ENCODE results near the gene ZNF446. TPM values are rescaled to one million over a fixed set of nuclear protein-coding genes. Genes with fewer than 3 reads are reported as not detected.

Gene ZNF446
- total RNA-seq, 1 donor from 2014 or later = 15.5 TPM

DNA sequence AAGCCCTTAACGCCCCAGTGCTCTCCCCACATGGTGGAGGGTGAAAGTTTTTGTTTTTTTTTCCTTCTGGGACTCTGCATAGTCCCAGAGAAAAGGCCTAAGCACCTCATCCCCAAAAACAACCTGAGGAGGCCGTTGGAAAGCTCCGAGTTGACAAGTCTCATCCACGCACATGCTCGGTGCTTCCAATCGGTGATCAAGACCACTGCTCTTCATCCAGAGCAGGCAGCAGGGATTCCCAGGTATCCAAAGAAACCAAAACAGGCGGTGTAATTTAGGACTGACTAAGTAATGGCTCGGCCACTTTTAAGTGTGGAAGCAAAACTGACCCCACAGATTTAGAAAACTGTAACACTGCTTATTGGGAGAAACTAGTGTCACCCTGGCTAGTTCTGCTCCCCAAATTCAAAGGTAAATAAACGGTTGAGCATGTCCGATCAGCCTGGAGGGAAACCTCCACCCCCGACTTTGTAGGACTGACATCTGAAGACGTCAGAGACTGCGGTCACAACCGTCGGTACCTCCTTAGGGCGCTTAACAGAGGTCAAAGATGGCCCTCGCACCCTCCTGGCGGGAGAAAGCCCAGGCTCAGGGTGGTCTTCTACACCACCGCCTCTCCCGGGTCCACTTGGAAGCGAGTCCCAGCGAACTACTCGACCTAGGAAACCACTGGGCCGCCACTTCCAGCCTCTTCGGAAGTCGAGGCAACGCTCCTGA lies 997 bp upstream of the ZNF446 start:
- no peak for DNase-seq (ENCODE audit: extremely low spot score, unreplicated experiment)
- H3K9me3 Mint-ChIP-seq (ENCODE audit: unreplicated experiment) = no peaks in the 10 kb centered on the region
- peak overlapping the region; percentile 98 for H3K27ac Mint-ChIP-seq (ENCODE audit: unreplicated experiment)
- H3K4me1 Mint-ChIP-seq (ENCODE audit: unreplicated experiment) = peaks cover 20% of the 10 kb centered on the region
- TF ChIP-seq, protein P1, sequence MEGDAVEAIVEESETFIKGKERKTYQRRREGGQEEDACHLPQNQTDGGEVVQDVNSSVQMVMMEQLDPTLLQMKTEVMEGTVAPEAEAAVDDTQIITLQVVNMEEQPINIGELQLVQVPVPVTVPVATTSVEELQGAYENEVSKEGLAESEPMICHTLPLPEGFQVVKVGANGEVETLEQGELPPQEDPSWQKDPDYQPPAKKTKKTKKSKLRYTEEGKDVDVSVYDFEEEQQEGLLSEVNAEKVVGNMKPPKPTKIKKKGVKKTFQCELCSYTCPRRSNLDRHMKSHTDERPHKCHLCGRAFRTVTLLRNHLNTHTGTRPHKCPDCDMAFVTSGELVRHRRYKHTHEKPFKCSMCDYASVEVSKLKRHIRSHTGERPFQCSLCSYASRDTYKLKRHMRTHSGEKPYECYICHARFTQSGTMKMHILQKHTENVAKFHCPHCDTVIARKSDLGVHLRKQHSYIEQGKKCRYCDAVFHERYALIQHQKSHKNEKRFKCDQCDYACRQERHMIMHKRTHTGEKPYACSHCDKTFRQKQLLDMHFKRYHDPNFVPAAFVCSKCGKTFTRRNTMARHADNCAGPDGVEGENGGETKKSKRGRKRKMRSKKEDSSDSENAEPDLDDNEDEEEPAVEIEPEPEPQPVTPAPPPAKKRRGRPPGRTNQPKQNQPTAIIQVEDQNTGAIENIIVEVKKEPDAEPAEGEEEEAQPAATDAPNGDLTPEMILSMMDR (IDR thresholded peaks at IDR 0.05) = no peak
- peaks cover 11% of the 10 kb centered on the region for H3K36me3 Mint-ChIP-seq (ENCODE audit: unreplicated experiment)
- no peaks in the 10 kb centered on the region for H3K27me3 Mint-ChIP-seq (ENCODE audit: unreplicated experiment)
- H3K4me3 Mint-ChIP-seq (ENCODE audit: unreplicated experiment) = peak overlapping the region; percentile 90

DNA sequence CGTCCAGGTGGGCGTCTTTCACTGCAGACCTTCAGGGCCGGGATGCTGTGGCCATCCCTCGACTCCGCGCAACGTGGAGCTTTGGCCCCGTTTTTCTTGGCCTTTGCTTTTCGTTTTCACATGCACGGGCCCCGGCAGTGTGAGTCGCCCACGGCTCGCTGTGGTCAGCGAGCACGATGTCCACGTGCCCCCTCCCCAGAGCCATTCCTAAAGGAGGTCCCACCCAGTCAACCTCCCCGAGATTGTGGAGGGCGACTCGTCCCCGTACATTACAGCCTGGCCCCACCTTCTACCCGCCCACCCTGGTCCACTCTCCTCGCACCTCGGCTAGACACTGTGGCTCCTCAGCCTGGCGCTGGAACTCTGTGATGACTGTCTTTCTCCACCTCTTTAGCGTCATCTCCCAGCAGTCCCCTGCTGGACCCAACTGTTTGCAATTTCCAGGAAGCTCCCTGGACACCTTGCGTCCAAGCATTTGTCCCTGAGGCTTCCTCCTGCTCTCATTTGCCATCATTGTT lies 405 bp downstream of the ZNF446 start:
- Mint-ChIP-seq H3K27ac (ENCODE audit: unreplicated experiment) (peak overlapping the region; percentile 98), H3K9me3 (ENCODE audit: unreplicated experiment) (no peaks in the 10 kb centered on the region), H3K4me1 (ENCODE audit: unreplicated experiment) (peaks cover 20% of the 10 kb centered on the region), H3K36me3 (ENCODE audit: unreplicated experiment) (peaks cover 10% of the 10 kb centered on the region), H3K4me3 (ENCODE audit: unreplicated experiment) (peak overlapping the region; percentile 90), H3K27me3 (ENCODE audit: unreplicated experiment) (no peaks in the 10 kb centered on the region)
- TF ChIP-seq, protein P1 (IDR thresholded peaks at IDR 0.05) = no peak
- no peak for DNase-seq (ENCODE audit: extremely low spot score, unreplicated experiment)

DNA sequence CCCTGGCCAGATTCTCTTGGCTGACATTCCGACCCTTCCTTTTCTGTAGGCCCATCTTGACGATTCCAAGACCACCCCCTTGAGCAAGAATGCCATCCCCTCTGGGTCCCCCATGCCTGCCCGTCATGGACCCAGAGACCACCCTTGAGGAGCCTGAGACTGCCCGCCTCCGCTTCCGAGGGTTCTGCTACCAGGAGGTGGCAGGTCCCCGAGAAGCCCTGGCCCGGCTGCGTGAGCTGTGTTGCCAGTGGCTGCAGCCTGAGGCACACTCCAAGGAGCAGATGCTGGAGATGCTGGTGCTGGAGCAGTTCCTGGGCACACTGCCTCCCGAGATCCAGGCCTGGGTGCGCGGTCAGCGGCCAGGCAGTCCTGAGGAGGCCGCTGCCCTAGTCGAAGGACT lies 978 bp downstream of the ZNF446 start:
- TF ChIP-seq, protein P1 (IDR thresholded peaks at IDR 0.05) = no peak
- Mint-ChIP-seq H3K9me3 (ENCODE audit: unreplicated experiment) (no peaks in the 10 kb centered on the region), H3K27me3 (ENCODE audit: unreplicated experiment) (no peaks in the 10 kb centered on the region), H3K4me3 (ENCODE audit: unreplicated experiment) (peak overlapping the region; percentile 90), H3K36me3 (ENCODE audit: unreplicated experiment) (peaks cover 10% of the 10 kb centered on the region), H3K27ac (ENCODE audit: unreplicated experiment) (peak overlapping the region; percentile 98), H3K4me1 (ENCODE audit: unreplicated experiment) (peaks cover 20% of the 10 kb centered on the region)
- no peak for DNase-seq (ENCODE audit: extremely low spot score, unreplicated experiment)

DNA sequence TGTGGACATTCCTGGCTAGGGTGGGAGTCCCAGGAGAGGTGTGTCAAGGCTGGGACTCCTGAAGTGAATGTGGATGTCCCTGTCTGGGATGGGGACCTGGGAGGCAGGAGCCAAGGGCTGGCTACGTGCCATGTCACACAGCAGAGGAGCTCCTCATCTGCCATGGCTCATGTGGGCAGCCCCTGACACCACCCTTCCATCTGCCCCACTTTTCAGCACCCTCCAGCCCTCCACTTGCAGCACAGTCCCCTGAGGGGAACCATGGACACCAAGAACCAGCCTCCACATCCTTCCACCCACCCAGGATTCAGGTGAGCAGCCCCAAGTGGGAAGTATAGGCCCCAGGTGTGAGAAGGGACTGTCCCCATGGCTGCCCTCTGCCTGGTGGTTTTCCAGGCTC lies 1.7 kb downstream of the ZNF446 start:
- Mint-ChIP-seq H3K4me1 (ENCODE audit: unreplicated experiment) (peaks cover 20% of the 10 kb centered on the region), H3K9me3 (ENCODE audit: unreplicated experiment) (no peaks in the 10 kb centered on the region), H3K36me3 (ENCODE audit: unreplicated experiment) (peaks cover 10% of the 10 kb centered on the region), H3K27ac (ENCODE audit: unreplicated experiment) (no peak overlapping the region), H3K27me3 (ENCODE audit: unreplicated experiment) (no peaks in the 10 kb centered on the region), H3K4me3 (ENCODE audit: unreplicated experiment) (no peak overlapping the region)
- TF ChIP-seq, protein P1 (IDR thresholded peaks at IDR 0.05) = no peak
- no peak for DNase-seq (ENCODE audit: extremely low spot score, unreplicated experiment)

DNA sequence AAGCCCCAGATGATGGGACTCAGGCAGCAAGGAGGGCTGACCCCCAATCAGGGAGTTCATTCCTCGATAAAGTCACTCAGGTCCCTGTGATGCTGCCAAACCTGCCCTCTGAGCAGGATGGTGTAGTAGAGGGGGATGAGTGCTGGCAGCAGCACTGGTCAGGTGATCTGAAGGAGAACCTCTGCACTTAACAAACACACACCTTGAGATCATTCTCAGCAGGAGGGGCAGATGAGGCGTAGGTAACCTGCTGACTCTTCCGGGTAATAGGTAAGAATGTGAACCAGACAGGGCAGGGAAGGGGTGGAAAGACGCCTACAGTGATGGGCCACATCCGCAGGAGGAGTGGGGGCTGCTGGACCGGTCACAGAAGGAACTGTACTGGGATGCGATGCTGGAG lies 3.2 kb downstream of the ZNF446 start:
- no peaks in the 10 kb centered on the region for H3K9me3 Mint-ChIP-seq (ENCODE audit: unreplicated experiment)
- peaks cover 19% of the 10 kb centered on the region for H3K4me1 Mint-ChIP-seq (ENCODE audit: unreplicated experiment)
- H3K36me3 Mint-ChIP-seq (ENCODE audit: unreplicated experiment) = peaks cover 7% of the 10 kb centered on the region
- no peak for DNase-seq (ENCODE audit: extremely low spot score, unreplicated experiment)
- no peak overlapping the region for H3K4me3 Mint-ChIP-seq (ENCODE audit: unreplicated experiment)
- H3K27ac Mint-ChIP-seq (ENCODE audit: unreplicated experiment) = no peak overlapping the region
- TF ChIP-seq, protein P1 (IDR thresholded peaks at IDR 0.05) = no peak
- H3K27me3 Mint-ChIP-seq (ENCODE audit: unreplicated experiment) = no peaks in the 10 kb centered on the region

Data from osteocyte (in vitro differentiated cells).